Measurements from ENCODE around the gene MYBPC1. TPM values are rescaled to one million over a fixed set of nuclear protein-coding genes. Genes with fewer than 3 reads are reported as not detected.
"Not testable (repeated sequence)": the region's sequence is repeated elsewhere in the genome, so short reads cannot be mapped to it uniquely, and the experiment has no call there.

The MYBPC1 gene
- total RNA-seq, 1 experiment from 2014 or later = not detected

- Mint-ChIP-seq H3K9me3 (no peaks in the 10 kb centered on the region), H3K27ac (no peak overlapping the region), H3K4me3 (no peak overlapping the region), H3K27me3 (ENCODE audit: low read depth) (peaks cover 2% of the 10 kb centered on the region), H3K4me1 (peaks cover 3 to 5% of the 10 kb centered on the region in 2 experiments; a peak in 3 of 4 replicates), H3K36me3 (ENCODE audit: insufficient read depth in 1 of 3, low read depth in 3 of 3) (no peaks in the 10 kb centered on the region)
- Histone ChIP-seq H3K27ac (ENCODE audit: insufficient read length, low read depth, low read length) (no peak overlapping the region), H4K20me1 (ENCODE audit: control insufficient read depth, insufficient read depth, insufficient read length) (no peaks in the 10 kb centered on the region), H2AK5ac (ENCODE audit: insufficient read length, low read length) (no peak overlapping the region), H2BK20ac (ENCODE audit: low read depth, low read length, poor library complexity, severe bottlenecking) (no peak overlapping the region), H3K23me2 (ENCODE audit: insufficient read length, low read depth, low read length, poor library complexity, severe bottlenecking) (no peaks in the 10 kb centered on the region), H3K14ac (ENCODE audit: insufficient read depth, low read length) (no peak overlapping the region), H4K91ac (ENCODE audit: insufficient read length, low read depth, low read length) (no peak overlapping the region), H2BK12ac (ENCODE audit: insufficient read length, low read depth, low read length) (no peak overlapping the region), H3K9ac (ENCODE audit: extremely low read depth, insufficient read length, low read length) (no peak overlapping the region), H3T11ph (ENCODE audit: low read length) (no peak overlapping the region), H3K79me1 (ENCODE audit: insufficient read depth, low read depth, low read length, poor library complexity, severe bottlenecking) (no peaks in the 10 kb centered on the region), H3K56ac (ENCODE audit: insufficient read length, low read depth, low read length) (no peak overlapping the region), H3K18ac (ENCODE audit: insufficient read length, low read depth, low read length) (no peak overlapping the region), H3K9me3 (ENCODE audit: control insufficient read depth, low read depth, low read length) (no peaks in the 10 kb centered on the region), H3K23ac (ENCODE audit: insufficient read length, low read depth, low read length) (no peak overlapping the region), H4K5ac (ENCODE audit: insufficient read length, low read depth, low read length) (no peak overlapping the region), H2BK15ac (ENCODE audit: low read depth, low read length) (no peak overlapping the region), H3K4ac (ENCODE audit: low read depth, low read length) (no peak overlapping the region), H2AFZ (ENCODE audit: low read length) (no peak overlapping the region), H3K27me3 (ENCODE audit: insufficient read depth, low read length) (no peaks in the 10 kb centered on the region), H2BK120ac (ENCODE audit: low read depth, low read length, poor library complexity, severe bottlenecking) (no peak overlapping the region), H3K4me2 (ENCODE audit: insufficient read depth, insufficient read length, low read length) (no peak overlapping the region), H4K8ac (replicated peaks; ENCODE audit: insufficient read length, low read depth, low read length) (no peak overlapping the region), H3K79me2 (ENCODE audit: insufficient read depth, low read length) (no peaks in the 10 kb centered on the region), H3K4me1 (ENCODE audit: insufficient read depth, low read length) (no peaks in the 10 kb centered on the region), H2BK5ac (ENCODE audit: insufficient read length, low read length) (no peak overlapping the region)
- WGBS (ENCODE audit: extremely low coverage, insufficient read length, low lambda C conversion rate) = no CpG with 5 or more reads among the region's 2 CpGs
- no peak for DNase-seq
- no peak for TF ChIP-seq CTCF (conservative IDR thresholded peaks at IDR 0.05)
Observed at GRCh38 chr12:101655393-101655792, 60.6 kb downstream of the MYBPC1 start.

GRCh38 chr12:101660662-101661061, 65.9 kb downstream of the MYBPC1 start:
- H2BK15ac ChIP-seq (ENCODE audit: low read depth, low read length); H3K27me3 Mint-ChIP-seq (ENCODE audit: low read depth); H3K56ac ChIP-seq (ENCODE audit: insufficient read length, low read depth, low read length); H3K23ac ChIP-seq (ENCODE audit: insufficient read length, low read depth, low read length); H2BK120ac ChIP-seq (ENCODE audit: low read depth, low read length, poor library complexity, severe bottlenecking); H3K27ac ChIP-seq (ENCODE audit: insufficient read length, low read depth, low read length); H3K4me3 Mint-ChIP-seq; H2AK5ac ChIP-seq (ENCODE audit: insufficient read length, low read length); H3T11ph ChIP-seq (ENCODE audit: low read length); H4K91ac ChIP-seq (ENCODE audit: insufficient read length, low read depth, low read length); H3K4ac ChIP-seq (ENCODE audit: low read depth, low read length); H2BK12ac ChIP-seq (ENCODE audit: insufficient read length, low read depth, low read length); H3K79me2 ChIP-seq (ENCODE audit: insufficient read depth, low read length); H3K23me2 ChIP-seq (ENCODE audit: insufficient read length, low read depth, low read length, poor library complexity, severe bottlenecking); H4K20me1 ChIP-seq (ENCODE audit: control insufficient read depth, insufficient read depth, insufficient read length); H3K9ac ChIP-seq (ENCODE audit: extremely low read depth, insufficient read length, low read length); H3K9me3 ChIP-seq (ENCODE audit: control insufficient read depth, low read depth, low read length); H3K14ac ChIP-seq (ENCODE audit: insufficient read depth, low read length); DNase-seq; H3K4me2 ChIP-seq (ENCODE audit: insufficient read depth, insufficient read length, low read length); H3K9me3 Mint-ChIP-seq; H4K8ac ChIP-seq (replicated peaks; ENCODE audit: insufficient read length, low read depth, low read length); H3K18ac ChIP-seq (ENCODE audit: insufficient read length, low read depth, low read length); H4K5ac ChIP-seq (ENCODE audit: insufficient read length, low read depth, low read length); H3K27me3 ChIP-seq (ENCODE audit: insufficient read depth, low read length); H3K36me3 Mint-ChIP-seq (ENCODE audit: insufficient read depth in 1 of 3, low read depth in 3 of 3); H2BK20ac ChIP-seq (ENCODE audit: low read depth, low read length, poor library complexity, severe bottlenecking); H3K27ac Mint-ChIP-seq; H2BK5ac ChIP-seq (ENCODE audit: insufficient read length, low read length); H2AFZ ChIP-seq (ENCODE audit: low read length); H3K4me1 ChIP-seq (ENCODE audit: insufficient read depth, low read length); H3K79me1 ChIP-seq (ENCODE audit: insufficient read depth, low read depth, low read length, poor library complexity, severe bottlenecking): not testable (repeated sequence)
- H3K4me1 Mint-ChIP-seq = peaks cover 14 to 18% of the 10 kb centered on the region in 2 experiments
- WGBS (ENCODE audit: extremely low coverage, insufficient read length, low lambda C conversion rate) = no CpG with 5 or more reads among the region's 2 CpGs
